ENCODE results near the gene CFHR4. TPM values are rescaled to one million over a fixed set of nuclear protein-coding genes. Genes with fewer than 3 reads are reported as not detected.
"Not testable (repeated sequence)": the region's sequence is repeated elsewhere in the genome, so short reads cannot be mapped to it uniquely, and the experiment has no call there.

Gene CFHR4
- total RNA-seq, 2 experiments from 2014 or later: not detected

GRCh38 chr1:196902344-196902743 lies 14.5 kb downstream of the CFHR4 start:
- Mint-ChIP-seq H3K27ac (no peak overlapping the region), H3K4me1 (ENCODE audit: low read depth) (no peaks in the 10 kb centered on the region), H3K9me3 (no peaks in the 10 kb centered on the region), H3K27me3 (peaks cover 10% of the 10 kb centered on the region), H3K36me3 (ENCODE audit: low read depth) (no peaks in the 10 kb centered on the region), H3K4me3 (no peak overlapping the region)
- ChIA-PET CTCF (no interaction called here), POLR2A (no interaction called here)
- TF ChIP-seq CTCF (IDR thresholded peaks at IDR 0.05): no peak
- DNase-seq (no peak), ATAC-seq (no peak)
- intact Hi-C loops (cut with micrococcal nuclease): no loop called here

GRCh38 chr1:196910215-196910614 lies 22.4 kb downstream of the CFHR4 start:
- no peak for ATAC-seq

GRCh38 chr1:196912283-196912682 lies 24.4 kb downstream of the CFHR4 start:
- H3K36me3 Mint-ChIP-seq (ENCODE audit: low read depth); H3K27ac Mint-ChIP-seq; ATAC-seq; H3K4me3 Mint-ChIP-seq; H3K9me3 Mint-ChIP-seq; intact Hi-C loops (cut with micrococcal nuclease); CTCF ChIA-PET; DNase-seq; H3K4me1 Mint-ChIP-seq (ENCODE audit: low read depth); POLR2A ChIA-PET; H3K27me3 Mint-ChIP-seq: not testable (repeated sequence)

More at GRCh38 chr1:196910215-196910614, 22.4 kb downstream of the CFHR4 start:
- Mint-ChIP-seq H3K27me3 (no peaks in the 10 kb centered on the region), H3K27ac (no peak overlapping the region), H3K36me3 (ENCODE audit: low read depth) (no peaks in the 10 kb centered on the region), H3K4me3 (no peak overlapping the region), H3K4me1 (ENCODE audit: low read depth) (no peaks in the 10 kb centered on the region), H3K9me3 (no peaks in the 10 kb centered on the region)
- TF ChIP-seq CTCF (IDR thresholded peaks at IDR 0.05): no peak
- ChIA-PET CTCF (no interaction called here), POLR2A (no interaction called here)
- DNase-seq: no peak
- intact Hi-C loops (cut with micrococcal nuclease): no loop called here

GRCh38 chr1:196926839-196927238 lies 39.0 kb downstream of the CFHR4 start:
- DNase-seq: not testable (repeated sequence)

GRCh38 chr1:196932853-196933252 lies 45.0 kb downstream of the CFHR4 start:
- H3K27ac Mint-ChIP-seq; POLR2A ChIA-PET; H3K9me3 Mint-ChIP-seq; CTCF ChIA-PET; H3K27me3 Mint-ChIP-seq; DNase-seq; H3K4me1 Mint-ChIP-seq (ENCODE audit: low read depth); H3K36me3 Mint-ChIP-seq (ENCODE audit: low read depth); ATAC-seq; intact Hi-C loops (cut with micrococcal nuclease); H3K4me3 Mint-ChIP-seq: not testable (repeated sequence)

More at GRCh38 chr1:196926839-196927238, 39.0 kb downstream of the CFHR4 start:
- H3K36me3 Mint-ChIP-seq (ENCODE audit: low read depth); H3K9me3 Mint-ChIP-seq; POLR2A ChIA-PET; ATAC-seq; H3K4me3 Mint-ChIP-seq; intact Hi-C loops (cut with micrococcal nuclease); H3K4me1 Mint-ChIP-seq (ENCODE audit: low read depth); H3K27ac Mint-ChIP-seq; CTCF ChIA-PET; H3K27me3 Mint-ChIP-seq: not testable (repeated sequence)

- Mint-ChIP-seq H3K27me3 (no peaks in the 10 kb centered on the region), H3K4me3 (no peak overlapping the region), H3K36me3 (ENCODE audit: low read depth) (no peaks in the 10 kb centered on the region), H3K9me3 (peaks cover 3% of the 10 kb centered on the region), H3K27ac (no peak overlapping the region), H3K4me1 (ENCODE audit: low read depth) (no peaks in the 10 kb centered on the region)
- intact Hi-C loops (cut with micrococcal nuclease): no loop called here
- POLR2A ChIA-PET: no interaction called here
- no peak for DNase-seq
- no peak for ATAC-seq
- no peak for TF ChIP-seq CTCF (IDR thresholded peaks at IDR 0.05)
- CTCF ChIA-PET: no interaction called here
Observed at GRCh38 chr1:196933531-196934189, 45.8 kb downstream of the CFHR4 start.

- H3K9me3 Mint-ChIP-seq; POLR2A ChIA-PET; H3K27me3 Mint-ChIP-seq; ATAC-seq; CTCF ChIA-PET; H3K27ac Mint-ChIP-seq; H3K4me3 Mint-ChIP-seq; intact Hi-C loops (cut with micrococcal nuclease); H3K4me1 Mint-ChIP-seq (ENCODE audit: low read depth); H3K36me3 Mint-ChIP-seq (ENCODE audit: low read depth); DNase-seq: not testable (repeated sequence)
Observed at GRCh38 chr1:196941474-196941873, 53.6 kb downstream of the CFHR4 start.

GRCh38 chr1:196943568-196943967 lies 55.7 kb downstream of the CFHR4 start, which contains the start of gene CFHR2:
CFHR2 (plus strand) TSS chr1:196943738; CDS start chr1:196943881, 143 bp downstream.
- H3K27me3 Mint-ChIP-seq; CTCF ChIA-PET; DNase-seq; H3K27ac Mint-ChIP-seq; H3K4me1 Mint-ChIP-seq (ENCODE audit: low read depth); H3K4me3 Mint-ChIP-seq; H3K9me3 Mint-ChIP-seq; POLR2A ChIA-PET; ATAC-seq; intact Hi-C loops (cut with micrococcal nuclease); H3K36me3 Mint-ChIP-seq (ENCODE audit: low read depth): not testable (repeated sequence)
